Measurements from ENCODE around the gene FAAP20. TPM values are rescaled to one million over a fixed set of nuclear protein-coding genes. Genes with fewer than 3 reads are reported as not detected.

Gene FAAP20
- polyA plus RNA-seq, 3 donors: 41.5 to 63.2 (median 58.1) TPM

DNA sequence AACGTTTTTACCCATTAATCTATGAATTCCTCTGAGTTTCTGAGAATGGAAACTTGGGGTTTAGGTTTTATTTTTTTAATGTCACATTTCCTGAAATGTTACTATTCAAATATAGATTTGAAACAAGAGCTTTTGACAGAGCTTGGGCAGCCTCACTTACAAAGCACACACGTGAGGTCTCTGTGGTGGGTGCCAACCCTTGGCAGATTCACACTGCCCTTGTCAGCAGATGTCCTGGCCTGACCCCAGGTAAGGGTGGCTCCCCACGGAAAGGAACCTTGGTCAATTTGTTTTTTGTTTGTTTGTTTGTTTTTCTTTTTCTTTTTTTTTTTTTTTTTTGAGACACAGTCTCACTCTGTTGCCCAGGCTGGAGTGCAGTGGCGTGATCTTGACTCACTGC, 53.5 kb downstream of the FAAP20 start:
- no peak for DNase-seq

Other genes with a start within 250 kb of the FAAP20 start
- 1 to 10 TPM in 1 of 3 donors, under 1 TPM in 2; 0.24 to 1.3 (median 0.53) TPM for gene CFAP74, start 191.0 kb downstream of the FAAP20 start, polyA plus RNA-seq (ENCODE audit: insufficient read length in 3 of 3)
- gene GABRD, start 175.4 kb downstream of the FAAP20 start, polyA plus RNA-seq (ENCODE audit: insufficient read length in 3 of 3): 1 to 10 TPM; 1.1 to 2.1 (median 1.4) TPM
- 10 to 100 TPM; 33.2 to 37.7 (median 34.5) TPM for gene PRKCZ, start 144.4 kb downstream of the FAAP20 start, polyA plus RNA-seq (ENCODE audit: insufficient read length in 3 of 3)
- gene SKI, start 33.5 kb upstream of the FAAP20 start, polyA plus RNA-seq (ENCODE audit: insufficient read length in 3 of 3): 10 to 100 TPM; 57.2 to 59.0 (median 57.4) TPM
- 10 to 100 TPM; 13.8 to 19.9 (median 17.9) TPM for gene MORN1, start 196.8 kb upstream of the FAAP20 start, polyA plus RNA-seq (ENCODE audit: insufficient read length in 3 of 3)
- 100 to 1,000 TPM; 119 to 127 (median 122) TPM for gene RER1, start 197.1 kb upstream of the FAAP20 start, polyA plus RNA-seq (ENCODE audit: insufficient read length in 3 of 3)
- 10 to 100 TPM; 25.2 to 32.0 (median 28.3) TPM for gene PEX10, start 217.8 kb upstream of the FAAP20 start, polyA plus RNA-seq (ENCODE audit: insufficient read length in 3 of 3)